ENCODE measurements around the gene PRKCD.

Gene PRKCD

GRCh38 chr3:53122933-53123305 is 38.1 kb upstream of the PRKCD start:
- Histone ChIP-seq H2AK5ac (ENCODE audit: low read depth, low read length) (no peak overlapping the region), H3K4me3 (ENCODE audit: low read length in 2 of 2) (no peak overlapping the region), H3K4ac (ENCODE audit: low read length) (no peak overlapping the region), H4K91ac (ENCODE audit: low read depth, low read length, poor library complexity) (no peak overlapping the region), H3K27me3 (ENCODE audit: control insufficient read depth in 3 of 3, insufficient read depth in 3 of 3, low read depth in 1 of 3, low read length in 3 of 3) (no peaks in the 10 kb centered on the region), H3K9me3 (replicated peaks in 1 of 2; ENCODE audit: control insufficient read depth in 2 of 2, insufficient read depth in 1 of 2, low read depth in 1 of 2, low read length in 2 of 2) (no peaks in the 10 kb centered on the region), H2BK5ac (ENCODE audit: low read length) (no peak overlapping the region), H3K36me3 (replicated peaks in 1 of 2; ENCODE audit: control insufficient read depth in 2 of 2, insufficient read depth in 2 of 2, low read length in 2 of 2) (peaks cover 46 to 88% of the 10 kb centered on the region in 2 donors), H3K79me1 (ENCODE audit: low read depth, low read length) (no peaks in the 10 kb centered on the region), H4K8ac (ENCODE audit: low read depth, low read length) (no peak overlapping the region), H3K4me2 (ENCODE audit: insufficient read depth, low read length, poor library complexity, severe bottlenecking) (no peak overlapping the region), H3K14ac (ENCODE audit: low read length) (no peak overlapping the region), H2BK120ac (ENCODE audit: low read depth, low read length) (no peak overlapping the region), H3K4me1 (ENCODE audit: control insufficient read depth in 2 of 2, insufficient read depth in 1 of 2, low read depth in 1 of 2, low read length in 2 of 2) (no peaks in the 10 kb centered on the region), H3K23ac (ENCODE audit: low read depth, low read length, poor library complexity) (no peak overlapping the region), H2BK12ac (ENCODE audit: low read length) (no peak overlapping the region), H3K27ac (replicated peaks; ENCODE audit: low read length) (no peak overlapping the region), H2AFZ (ENCODE audit: low read length) (no peak overlapping the region), H3K18ac (ENCODE audit: low read length) (no peak overlapping the region), H3K9ac (ENCODE audit: low read depth, low read length, poor library complexity) (no peak overlapping the region), H2BK15ac (ENCODE audit: low read length) (no peak overlapping the region)
- WGBS, 2 donors (ENCODE audit: extremely low coverage in 2 of 2, insufficient read length in 2 of 2, insufficient replicate concordance in 1 of 2) = no CpG with 5 or more reads among the region's 1 CpG
- DNase-seq (ENCODE audit: low spot score) = no peak

GRCh38 chr3:53123510-53123909 is 37.5 kb upstream of the PRKCD start:
- Histone ChIP-seq H3K36me3 (replicated peaks in 1 of 2; ENCODE audit: control insufficient read depth in 2 of 2, insufficient read depth in 2 of 2, low read length in 2 of 2) (peaks cover 43 to 82% of the 10 kb centered on the region in 2 donors), H2BK120ac (ENCODE audit: low read depth, low read length) (no peak overlapping the region), H4K8ac (ENCODE audit: low read depth, low read length) (no peak overlapping the region), H3K9ac (ENCODE audit: low read depth, low read length, poor library complexity) (no peak overlapping the region), H3K27ac (replicated peaks; ENCODE audit: low read length) (no peak overlapping the region), H3K4ac (ENCODE audit: low read length) (no peak overlapping the region), H2BK5ac (ENCODE audit: low read length) (no peak overlapping the region), H3K9me3 (replicated peaks in 1 of 2; ENCODE audit: control insufficient read depth in 2 of 2, insufficient read depth in 1 of 2, low read depth in 1 of 2, low read length in 2 of 2) (no peaks in the 10 kb centered on the region), H2AFZ (ENCODE audit: low read length) (no peak overlapping the region), H3K14ac (ENCODE audit: low read length) (no peak overlapping the region), H2AK5ac (ENCODE audit: low read depth, low read length) (no peak overlapping the region), H3K79me1 (ENCODE audit: low read depth, low read length) (no peaks in the 10 kb centered on the region), H3K4me3 (ENCODE audit: low read length in 2 of 2) (no peak overlapping the region), H3K27me3 (ENCODE audit: control insufficient read depth in 3 of 3, insufficient read depth in 3 of 3, low read depth in 1 of 3, low read length in 3 of 3) (no peaks in the 10 kb centered on the region), H2BK12ac (ENCODE audit: low read length) (no peak overlapping the region), H3K4me1 (ENCODE audit: control insufficient read depth in 2 of 2, insufficient read depth in 1 of 2, low read depth in 1 of 2, low read length in 2 of 2) (no peaks in the 10 kb centered on the region), H4K91ac (ENCODE audit: low read depth, low read length, poor library complexity) (no peak overlapping the region), H3K18ac (ENCODE audit: low read length) (no peak overlapping the region), H3K4me2 (ENCODE audit: insufficient read depth, low read length, poor library complexity, severe bottlenecking) (no peak overlapping the region), H2BK15ac (ENCODE audit: low read length) (no peak overlapping the region), H3K23ac (ENCODE audit: low read depth, low read length, poor library complexity) (no peak overlapping the region)
- no CpG with 5 or more reads among the region's 8 CpGs for WGBS, 2 donors (ENCODE audit: extremely low coverage in 2 of 2, insufficient read length in 2 of 2, insufficient replicate concordance in 1 of 2)
- DNase-seq (ENCODE audit: low spot score) = no peak

DNA sequence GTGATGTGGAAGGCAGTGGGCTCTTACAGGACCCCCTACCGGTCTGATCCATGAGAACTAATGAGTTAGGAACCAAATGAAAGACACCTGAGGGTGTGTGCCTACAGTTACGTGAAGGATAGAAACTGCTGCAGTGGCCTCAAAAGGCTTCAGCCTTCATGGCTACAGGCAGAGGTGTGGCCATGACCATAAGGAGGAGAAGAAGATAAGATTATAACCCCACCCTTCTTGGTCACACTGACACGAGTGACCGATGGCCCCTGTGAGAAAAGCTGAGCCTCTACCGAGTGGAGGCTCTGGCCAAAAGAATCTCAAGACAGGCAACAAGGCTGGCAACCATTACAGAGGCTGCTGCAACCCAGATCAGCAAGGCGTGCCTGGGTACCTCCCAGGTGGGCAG is 37.1 kb upstream of the PRKCD start:
- H2BK120ac ChIP-seq (ENCODE audit: low read depth, low read length) = no peak overlapping the region
- H4K8ac ChIP-seq (ENCODE audit: low read depth, low read length) = no peak overlapping the region
- H3K36me3 ChIP-seq (replicated peaks in 1 of 2; ENCODE audit: control insufficient read depth in 2 of 2, insufficient read depth in 2 of 2, low read length in 2 of 2) = peaks cover 42 to 78% of the 10 kb centered on the region in 2 donors
- no peak overlapping the region for H2BK12ac ChIP-seq (ENCODE audit: low read length)
- H3K27me3 ChIP-seq (ENCODE audit: control insufficient read depth in 3 of 3, insufficient read depth in 3 of 3, low read depth in 1 of 3, low read length in 3 of 3) = no peaks in the 10 kb centered on the region
- no peaks in the 10 kb centered on the region for H3K79me1 ChIP-seq (ENCODE audit: low read depth, low read length)
- no peak overlapping the region for H3K4me2 ChIP-seq (ENCODE audit: insufficient read depth, low read length, poor library complexity, severe bottlenecking)
- no peak overlapping the region for H3K18ac ChIP-seq (ENCODE audit: low read length)
- H2BK5ac ChIP-seq (ENCODE audit: low read length) = no peak overlapping the region
- H2BK15ac ChIP-seq (ENCODE audit: low read length) = no peak overlapping the region
- H3K4me3 ChIP-seq (ENCODE audit: low read length in 2 of 2) = no peak overlapping the region
- no peaks in the 10 kb centered on the region for H3K9me3 ChIP-seq (replicated peaks in 1 of 2; ENCODE audit: control insufficient read depth in 2 of 2, insufficient read depth in 1 of 2, low read depth in 1 of 2, low read length in 2 of 2)
- WGBS, 2 donors (ENCODE audit: extremely low coverage in 2 of 2, insufficient read length in 2 of 2, insufficient replicate concordance in 1 of 2) = no CpG with 5 or more reads among the region's 6 CpGs
- H3K23ac ChIP-seq (ENCODE audit: low read depth, low read length, poor library complexity) = no peak overlapping the region
- H2AFZ ChIP-seq (ENCODE audit: low read length) = no peak overlapping the region
- H3K9ac ChIP-seq (ENCODE audit: low read depth, low read length, poor library complexity) = no peak overlapping the region
- no peak for DNase-seq (ENCODE audit: low spot score)
- H2AK5ac ChIP-seq (ENCODE audit: low read depth, low read length) = no peak overlapping the region
- no peak overlapping the region for H3K27ac ChIP-seq (replicated peaks; ENCODE audit: low read length)
- no peak overlapping the region for H3K4ac ChIP-seq (ENCODE audit: low read length)
- no peak overlapping the region for H3K14ac ChIP-seq (ENCODE audit: low read length)
- no peak overlapping the region for H4K91ac ChIP-seq (ENCODE audit: low read depth, low read length, poor library complexity)
- H3K4me1 ChIP-seq (ENCODE audit: control insufficient read depth in 2 of 2, insufficient read depth in 1 of 2, low read depth in 1 of 2, low read length in 2 of 2) = no peaks in the 10 kb centered on the region

DNA sequence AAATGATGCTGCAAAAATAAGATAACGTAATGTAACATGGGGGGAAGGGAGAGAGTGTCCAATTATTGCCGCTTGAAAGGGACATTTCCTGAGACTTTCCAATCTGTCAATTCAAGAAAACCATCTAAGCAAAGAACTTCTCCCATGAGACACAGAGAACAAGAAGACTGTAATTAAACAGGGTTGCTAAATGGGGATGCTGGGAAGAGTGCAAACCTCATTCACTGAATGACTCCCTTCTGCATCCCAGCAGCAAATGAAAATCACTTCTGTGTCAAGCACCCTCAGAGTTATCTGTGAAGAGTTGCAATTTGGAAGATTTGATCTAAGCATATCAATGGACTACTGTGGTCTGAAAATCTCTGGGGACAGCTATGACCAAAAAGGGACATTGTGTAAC is 34.4 kb upstream of the PRKCD start:
- H3K4me1 ChIP-seq (ENCODE audit: control insufficient read depth in 2 of 2, insufficient read depth in 1 of 2, low read depth in 1 of 2, low read length in 2 of 2) = peaks cover 0 to 5% of the 10 kb centered on the region in 2 donors
- peaks cover 6% of the 10 kb centered on the region for H3K79me1 ChIP-seq (ENCODE audit: low read depth, low read length)
- H2BK15ac ChIP-seq (ENCODE audit: low read length) = no peak overlapping the region
- WGBS, 2 donors (ENCODE audit: extremely low coverage in 2 of 2, insufficient read length in 2 of 2, insufficient replicate concordance in 1 of 2) = no CpG with 5 or more reads among the region's 2 CpGs
- no peak overlapping the region for H4K8ac ChIP-seq (ENCODE audit: low read depth, low read length)
- no peaks in the 10 kb centered on the region for H3K9me3 ChIP-seq (replicated peaks in 1 of 2; ENCODE audit: control insufficient read depth in 2 of 2, insufficient read depth in 1 of 2, low read depth in 1 of 2, low read length in 2 of 2)
- no peak overlapping the region for H3K14ac ChIP-seq (ENCODE audit: low read length)
- no peak overlapping the region for H3K23ac ChIP-seq (ENCODE audit: low read depth, low read length, poor library complexity)
- no peak overlapping the region for H3K27ac ChIP-seq (replicated peaks; ENCODE audit: low read length)
- H2AK5ac ChIP-seq (ENCODE audit: low read depth, low read length) = no peak overlapping the region
- H3K27me3 ChIP-seq (ENCODE audit: control insufficient read depth in 3 of 3, insufficient read depth in 3 of 3, low read depth in 1 of 3, low read length in 3 of 3) = no peaks in the 10 kb centered on the region
- no peak overlapping the region for H2BK5ac ChIP-seq (ENCODE audit: low read length)
- H3K4ac ChIP-seq (ENCODE audit: low read length) = no peak overlapping the region
- H3K4me2 ChIP-seq (ENCODE audit: insufficient read depth, low read length, poor library complexity, severe bottlenecking) = no peak overlapping the region
- H2BK12ac ChIP-seq (ENCODE audit: low read length) = no peak overlapping the region
- no peak overlapping the region for H3K4me3 ChIP-seq (ENCODE audit: low read length in 2 of 2)
- no peak for DNase-seq (ENCODE audit: low spot score)
- H3K36me3 ChIP-seq (replicated peaks in 1 of 2; ENCODE audit: control insufficient read depth in 2 of 2, insufficient read depth in 2 of 2, low read length in 2 of 2) = peaks cover 29 to 51% of the 10 kb centered on the region in 2 donors
- no peak overlapping the region for H3K9ac ChIP-seq (ENCODE audit: low read depth, low read length, poor library complexity)
- no peak overlapping the region for H2AFZ ChIP-seq (ENCODE audit: low read length)
- H4K91ac ChIP-seq (ENCODE audit: low read depth, low read length, poor library complexity) = no peak overlapping the region
- H3K18ac ChIP-seq (ENCODE audit: low read length) = no peak overlapping the region
- H2BK120ac ChIP-seq (ENCODE audit: low read depth, low read length) = no peak overlapping the region
